GM10248 (cell line): Measurements from ENCODE around the gene RAPGEF2.
A peak's percentile ranks its signal among the peaks of the same experiment; 100 is the strongest.
"Not testable (repeated sequence)": the region's sequence is repeated elsewhere in the genome, so short reads cannot be mapped to it uniquely, and the experiment has no call there.

Experiments used
- CTCF ChIA-PET: fragments of 300-600 bp; sonication (Branson Sonifier 250); formaldehyde crosslinking; extraction: SDS; loops from one replicate; lab custom pipeline; 2021; ENCODE audit warnings: antibody characterized with exemption; lab: Yijun Ruan, JAX
- POLR2A ChIA-PET: fragments of 350-650 bp; sonication (Branson Sonifier 250); formaldehyde crosslinking; extraction: SDS; loops from one replicate; lab custom pipeline; 2020; ENCODE audit warnings: antibody characterized with exemption; lab: Yijun Ruan, JAX
- DNase-seq: peaks from one replicate; pipeline ENCODE4 v3.0.0; 2012; ENCODE audit errors: extremely low spot score
- CTCF ChIP-seq: IDR thresholded peaks from 2 replicates; pipeline ENCODE4 v1.5.1; 2012; ENCODE audit warnings: mild to moderate bottlenecking, low read depth; ENCODE audit errors: extremely low read depth, missing control alignments, control extremely low read depth

Gene RAPGEF2

GRCh38 chr4:159077702-159078495 lies 25.0 kb upstream of the RAPGEF2 start:
- peak; percentile 83 for DNase-seq
- CTCF ChIA-PET: interaction anchor here (1.4 to 2.4 kb wide), 2 partner anchors 19 to 125 kb away, joined by 5 to 8 read pairs; no protein-coding TSS in a partner anchor
- TF ChIP-seq CTCF: no peak
- POLR2A ChIA-PET: interaction anchor here (1.2 kb wide), 1 partner anchor 60 kb away, joined by 3 read pairs; no protein-coding TSS in a partner anchor

DNA sequence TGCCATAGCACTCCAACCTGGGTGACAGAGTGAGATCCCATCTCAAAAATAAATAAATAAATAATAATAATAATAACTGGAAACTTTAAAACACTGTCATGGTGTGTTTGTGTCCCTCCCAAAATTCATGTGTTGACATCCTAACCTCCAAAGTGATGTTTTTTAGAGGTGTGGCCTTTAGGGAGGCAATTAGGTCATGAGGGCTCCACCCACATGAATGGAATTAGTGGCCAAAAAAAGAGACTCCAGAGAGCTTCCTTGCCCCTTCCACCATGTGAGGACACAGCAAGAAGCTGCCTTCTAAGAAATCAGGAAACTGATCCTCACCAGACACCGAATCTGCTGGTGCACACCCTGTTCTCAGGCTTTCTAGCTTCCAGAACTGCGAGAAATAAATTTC lies 23.8 kb upstream of the RAPGEF2 start:
- ChIA-PET CTCF (interaction anchor here (1.4 to 2.4 kb wide), 2 partner anchors 18 to 124 kb away, joined by 5 to 8 read pairs; no protein-coding TSS in a partner anchor), POLR2A (no interaction called here)
- no peak for DNase-seq
- no peak for TF ChIP-seq CTCF

- no peak for DNase-seq
- ChIA-PET POLR2A (no interaction called here), CTCF (interaction anchor here (1.0 to 1.8 kb wide), 2 partner anchors 11 to 19 kb away, joined by 4 to 6 read pairs; no protein-coding TSS in a partner anchor)
- no peak for TF ChIP-seq CTCF
Measured at GRCh38 chr4:159086606-159087005, 16.3 kb upstream of the RAPGEF2 start.

DNA sequence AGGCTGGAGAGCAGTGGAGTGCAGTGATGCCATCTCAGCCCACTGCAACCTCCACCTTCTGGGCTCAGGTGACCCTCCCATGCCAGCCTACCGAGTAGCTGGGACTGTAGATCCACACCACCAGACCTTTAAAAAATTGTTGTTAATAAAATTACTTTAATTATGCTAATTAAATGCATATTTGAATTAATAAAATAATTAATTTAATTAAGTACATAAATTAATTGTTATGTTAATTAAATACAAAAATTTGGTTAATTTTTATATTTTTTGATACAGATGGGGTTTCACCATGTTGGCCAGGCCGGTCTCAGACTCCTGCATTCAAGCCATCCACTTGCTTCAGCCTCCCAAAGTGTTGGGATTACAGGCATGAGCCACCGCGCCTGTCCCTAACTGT lies 12.6 kb upstream of the RAPGEF2 start:
- POLR2A ChIA-PET: no interaction called here
- no peak for DNase-seq
- CTCF ChIA-PET: interaction anchor here (0.7 kb wide), 1 partner anchor 11 kb away, joined by 3 read pairs; no protein-coding TSS in a partner anchor
- TF ChIP-seq CTCF: no peak

DNA sequence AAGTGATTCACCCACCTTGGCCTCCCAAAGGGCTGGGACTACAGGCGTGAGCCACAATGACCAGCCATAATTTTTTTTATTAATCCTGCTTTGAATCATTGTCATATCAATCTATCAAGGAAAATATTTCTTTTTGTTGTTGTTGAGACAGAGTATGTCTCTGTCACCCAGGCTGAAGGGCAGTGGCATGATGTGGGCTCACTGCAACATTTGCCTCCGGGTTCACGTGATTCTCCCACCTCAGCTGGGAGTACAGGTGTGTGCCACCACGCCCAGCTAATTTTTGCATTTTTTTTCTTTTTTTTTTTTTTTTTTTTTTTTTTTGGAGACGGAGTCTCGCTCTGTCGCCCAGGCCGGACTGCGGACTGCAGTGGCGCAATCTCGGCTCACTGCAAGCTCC lies 8.7 kb upstream of the RAPGEF2 start:
- CTCF ChIA-PET: interaction anchor here (1.0 kb wide), 1 partner anchor 97 kb away, joined by 3 read pairs; no protein-coding TSS in a partner anchor
- DNase-seq: not testable (repeated sequence)
- POLR2A ChIA-PET: interaction anchor here (0.6 kb wide), 1 partner anchor 13 kb away, joined by 5 read pairs; no protein-coding TSS in a partner anchor

- ChIA-PET CTCF (interaction anchor here (1.4 to 2.3 kb wide), 3 partner anchors 9 to 106 kb away, joined by 5 to 7 read pairs (median 6); no protein-coding TSS in a partner anchor), POLR2A (no interaction called here)
- TF ChIP-seq CTCF: no peak
- DNase-seq: no peak
Measured at GRCh38 chr4:159096434-159096833, 6.4 kb upstream of the RAPGEF2 start.

- POLR2A ChIA-PET: no interaction called here
- no peak for TF ChIP-seq CTCF
- DNase-seq: no peak
- CTCF ChIA-PET: interaction anchor here (1.4 to 2.3 kb wide), 3 partner anchors 10 to 106 kb away, joined by 5 to 7 read pairs (median 6); no protein-coding TSS in a partner anchor
Measured at GRCh38 chr4:159097144-159097543, 5.7 kb upstream of the RAPGEF2 start.
